OCI-LY7 (cell line): ENCODE data around the gene PPTC7.

Source experiments
- CTCF ChIP-seq: fragments of 200-600 bp; sonication (generic); conservative IDR thresholded peaks from 2 replicates; pipeline ENCODE4 v1.5.1; 2014; ENCODE audit warnings: mild to moderate bottlenecking, antibody characterized with exemption, low read length, moderate library complexity, mixed read lengths
- EZH2phosphoT487 ChIP-seq: fragments of 200-600 bp; sonication (generic); IDR thresholded peaks from 2 replicates; pipeline ENCODE4 v1.6.1; 2018; ENCODE audit warnings: low read depth, borderline replicate concordance, mild to moderate bottlenecking, mixed run types, antibody characterized with exemption, low read length, moderate library complexity, mixed read lengths

GRCh38 chr12:110514363-110514762 is 68.8 kb downstream of the PPTC7 start:
- TF ChIP-seq CTCF (no peak), EZH2phosphoT487 (no peak)
